Sigmoid colon (tissue), 7 donors: ENCODE measurements around the gene TGFBR1. TPM values are rescaled to one million over a fixed set of nuclear protein-coding genes. Genes with fewer than 3 reads are reported as not detected.

ENCODE experiments used
- DNase-seq: peaks from one replicate; pipeline ENCODE4 v3.0.0-alpha.2; 2019
- H3K27ac ChIP-seq, 4 donors: fragments of 200-600 bp; sonication (generic); one replicate each; pipeline ENCODE4 v1.5.1; 2016 to 2019; ENCODE audit warnings: mild to moderate bottlenecking in 1 of 4
- H3K27me3 ChIP-seq, 3 donors: fragments of 200-600 bp; sonication (generic); one replicate each; pipeline ENCODE4 v1.5.1; 2019; ENCODE audit warnings: mild to moderate bottlenecking in 1 of 3
- H3K36me3 ChIP-seq, 4 donors: fragments of 200-600 bp; sonication (generic); one replicate each; pipeline ENCODE4 v1.5.1; 2016 to 2019
- H3K4me1 ChIP-seq, 4 donors: fragments of 200-600 bp; sonication (generic); one replicate each; pipeline ENCODE4 v1.5.1; 2017 to 2019
- H3K4me3 ChIP-seq, 4 donors: fragments of 200-600 bp; sonication (generic); one replicate each; pipeline ENCODE4 v1.5.1; 2017 to 2019; ENCODE audit warnings: mild to moderate bottlenecking in 2 of 4, moderate library complexity in 1 of 4
- H3K9me3 ChIP-seq, 4 donors: fragments of 200-600 bp in 3 of 4; sonication (generic) in 3 of 4; one replicate each; pipeline versions ENCODE4 v1.5.1 to v1.6.1; 2013 to 2019
- EP300 ChIP-seq, 4 donors: sonication (generic); formaldehyde crosslinking; IDR thresholded peaks; one replicate each; pipeline ENCODE4 v1.6.1; 2017; ENCODE audit warnings: antibody characterized with exemption in 4 of 4
- POLR2A ChIP-seq, 2 donors: fragments of 450-650 bp; IDR thresholded peaks; one replicate each; pipeline ENCODE4 v1.6.1; 2016; ENCODE audit warnings: antibody characterized with exemption in 2 of 2, mild to moderate bottlenecking in 2 of 2, moderate library complexity in 2 of 2
- POLR2AphosphoS5 ChIP-seq, 4 donors: sonication (generic); formaldehyde crosslinking; IDR thresholded peaks; one replicate each; pipeline ENCODE4 v1.6.1; 2017; ENCODE audit warnings: antibody characterized with exemption in 4 of 4
- WGBS, 2 donors: extraction: QIAGEN DNeasy Blood & Tissue Kit; methylation state at CpG; one replicate each; pipeline ENCODE4 v1.1.7; 2013; 5-methylcytosine and 5-hydroxymethylcytosine counted together
- intact Hi-C: fragments of 100-400 bp; cut with DNase I; formaldehyde crosslinking; loops from one replicate; pipeline ENCODE4 v1.15.1; 2023
- polyA plus RNA-seq, 3 donors: library from polyadenylated mRNA; stranded (reverse); fragments of 200-250 nt; gene quantifications; one replicate each; pipeline ENCODE4 v1.2.3, GENCODE V29; 2013
- total RNA-seq, 4 donors: library from RNA; depleted of rRNA; stranded (reverse); fragments of >200 nt; gene quantifications; one replicate each; pipeline ENCODE4 v1.1.0, GENCODE V29; 2016
- TF ChIP-seq, protein P1 (sequence below), 4 experiments: fragments of 450-650 bp in 3 of 4; fragments of 200-600 bp in 1 of 4; IDR thresholded peaks; one replicate each; pipeline ENCODE4 v1.5.1; 2016 to 2019; ENCODE audit warnings: antibody characterized with exemption in 4 of 4, mild to moderate bottlenecking in 3 of 4, moderate library complexity in 2 of 4
- donor health status: healthy with polysubstance abuse.
- donor health status: Bipolar disorder and iron deficiency.
- donor health status: healthy.

Gene TGFBR1
- total and polyA plus RNA-seq, 7 donors, result 3.9 to 84.3 (median 48.4) TPM

DNA sequence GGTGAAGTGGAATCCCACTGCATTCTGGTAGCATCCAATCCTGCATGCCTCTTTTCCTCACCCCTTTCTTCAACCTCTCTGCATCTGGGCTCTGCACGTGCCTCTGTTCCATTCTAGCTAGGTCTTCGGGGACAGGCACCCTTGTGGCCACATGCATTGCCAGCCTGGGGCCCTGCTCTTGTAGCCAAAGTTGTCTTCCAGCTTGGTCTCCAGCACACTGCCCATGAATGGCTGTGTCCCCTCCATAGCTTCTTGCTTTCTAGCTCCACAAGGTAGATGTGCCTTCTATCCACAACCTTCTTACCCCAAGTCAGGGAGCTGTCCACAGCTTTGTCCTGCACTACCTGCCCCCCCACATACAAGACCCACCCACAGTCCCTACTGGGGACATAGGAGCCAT, 84.3 kb downstream of the TGFBR1 start:
- Histone ChIP-seq H3K36me3 (no peaks in the 10 kb centered on the region), H3K9me3 (no peaks in the 10 kb centered on the region), H3K4me3 (no peak overlapping the region), H3K27me3 (no peaks in the 10 kb centered on the region), H3K27ac (no peak overlapping the region), H3K4me1 (peaks cover 0 to 8% (median 7%) of the 10 kb centered on the region in 4 donors)
- TF ChIP-seq, protein P1, sequence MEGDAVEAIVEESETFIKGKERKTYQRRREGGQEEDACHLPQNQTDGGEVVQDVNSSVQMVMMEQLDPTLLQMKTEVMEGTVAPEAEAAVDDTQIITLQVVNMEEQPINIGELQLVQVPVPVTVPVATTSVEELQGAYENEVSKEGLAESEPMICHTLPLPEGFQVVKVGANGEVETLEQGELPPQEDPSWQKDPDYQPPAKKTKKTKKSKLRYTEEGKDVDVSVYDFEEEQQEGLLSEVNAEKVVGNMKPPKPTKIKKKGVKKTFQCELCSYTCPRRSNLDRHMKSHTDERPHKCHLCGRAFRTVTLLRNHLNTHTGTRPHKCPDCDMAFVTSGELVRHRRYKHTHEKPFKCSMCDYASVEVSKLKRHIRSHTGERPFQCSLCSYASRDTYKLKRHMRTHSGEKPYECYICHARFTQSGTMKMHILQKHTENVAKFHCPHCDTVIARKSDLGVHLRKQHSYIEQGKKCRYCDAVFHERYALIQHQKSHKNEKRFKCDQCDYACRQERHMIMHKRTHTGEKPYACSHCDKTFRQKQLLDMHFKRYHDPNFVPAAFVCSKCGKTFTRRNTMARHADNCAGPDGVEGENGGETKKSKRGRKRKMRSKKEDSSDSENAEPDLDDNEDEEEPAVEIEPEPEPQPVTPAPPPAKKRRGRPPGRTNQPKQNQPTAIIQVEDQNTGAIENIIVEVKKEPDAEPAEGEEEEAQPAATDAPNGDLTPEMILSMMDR (IDR thresholded peaks at IDR 0.05), result no peak
- TF ChIP-seq POLR2AphosphoS5 (IDR thresholded peaks at IDR 0.05) (no peak), POLR2A (IDR thresholded peaks at IDR 0.05) (no peak), EP300 (IDR thresholded peaks at IDR 0.05) (no peak)
- intact Hi-C loops, result loop anchor here (10.0 kb wide), 1 partner anchor 1026 kb away; no protein-coding TSS in a partner anchor
- no peak for DNase-seq
- WGBS, 2 donors, result 89 to 92% methylated on average over 2 of the region's 2 CpGs

GRCh38 chr9:99189887-99190596, 85.1 kb downstream of the TGFBR1 start:
- WGBS, 2 donors, result 76% methylated on average over 8 of the region's 8 CpGs
- no peak for TF ChIP-seq EP300 (IDR thresholded peaks at IDR 0.05)
- TF ChIP-seq, protein P1 (IDR thresholded peaks at IDR 0.05), result no peak
- Histone ChIP-seq H3K4me1 (peaks cover 0 to 2% (median under 1%) of the 10 kb centered on the region in 4 donors), H3K4me3 (no peak overlapping the region), H3K36me3 (no peaks in the 10 kb centered on the region), H3K9me3 (no peaks in the 10 kb centered on the region), H3K27me3 (no peaks in the 10 kb centered on the region), H3K27ac (no peak overlapping the region)
- DNase-seq, result no peak
- intact Hi-C loops, result loop anchor here (10.0 kb wide), 1 partner anchor 1025 kb away; no protein-coding TSS in a partner anchor

DNA sequence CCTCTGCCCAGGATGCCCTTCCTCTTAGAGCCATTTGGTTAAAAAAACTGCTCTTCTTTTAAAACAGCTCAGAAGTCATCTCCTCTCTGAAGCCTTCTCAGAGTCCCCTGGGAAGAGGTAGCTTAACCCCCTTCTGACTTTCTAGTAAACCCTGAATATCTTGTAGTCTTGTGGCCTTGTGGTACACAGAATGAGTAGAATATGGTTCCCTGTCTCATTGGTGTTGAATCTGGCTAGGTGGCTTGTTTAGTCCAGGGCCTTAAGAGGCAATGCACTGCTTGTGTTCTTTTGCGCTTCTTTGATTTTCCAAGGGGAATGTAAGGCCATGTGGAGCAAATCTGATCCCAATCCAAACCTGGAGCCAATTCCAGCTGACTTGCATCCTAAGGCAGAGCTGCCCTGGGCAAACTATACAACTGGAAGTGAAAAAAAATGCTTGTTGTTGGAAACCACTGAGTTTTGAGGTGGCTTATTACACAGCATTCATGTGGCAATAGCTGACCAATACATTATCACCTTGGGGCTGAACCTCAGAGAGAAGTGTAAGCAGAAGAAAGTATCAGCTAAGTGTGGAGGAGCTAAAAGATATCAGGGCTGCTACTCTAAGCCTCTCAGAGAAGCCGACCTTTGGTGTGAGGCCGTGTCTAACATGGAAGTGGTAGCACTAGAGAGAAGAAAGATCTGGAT, 85.8 kb downstream of the TGFBR1 start:
- intact Hi-C loops, result no loop called here
- TF ChIP-seq, protein P1 (IDR thresholded peaks at IDR 0.05), result no peak
- TF ChIP-seq POLR2A (IDR thresholded peaks at IDR 0.05) (no peak), POLR2AphosphoS5 (IDR thresholded peaks at IDR 0.05) (no peak), EP300 (IDR thresholded peaks at IDR 0.05) (no peak)
- Histone ChIP-seq H3K27me3 (no peaks in the 10 kb centered on the region), H3K36me3 (no peaks in the 10 kb centered on the region), H3K9me3 (no peaks in the 10 kb centered on the region), H3K4me1 (no peaks in the 10 kb centered on the region), H3K4me3 (no peak overlapping the region), H3K27ac (no peak overlapping the region)
- 96 to 98% methylated on average over 3 of the region's 3 CpGs for WGBS, 2 donors
- no peak for DNase-seq

DNA sequence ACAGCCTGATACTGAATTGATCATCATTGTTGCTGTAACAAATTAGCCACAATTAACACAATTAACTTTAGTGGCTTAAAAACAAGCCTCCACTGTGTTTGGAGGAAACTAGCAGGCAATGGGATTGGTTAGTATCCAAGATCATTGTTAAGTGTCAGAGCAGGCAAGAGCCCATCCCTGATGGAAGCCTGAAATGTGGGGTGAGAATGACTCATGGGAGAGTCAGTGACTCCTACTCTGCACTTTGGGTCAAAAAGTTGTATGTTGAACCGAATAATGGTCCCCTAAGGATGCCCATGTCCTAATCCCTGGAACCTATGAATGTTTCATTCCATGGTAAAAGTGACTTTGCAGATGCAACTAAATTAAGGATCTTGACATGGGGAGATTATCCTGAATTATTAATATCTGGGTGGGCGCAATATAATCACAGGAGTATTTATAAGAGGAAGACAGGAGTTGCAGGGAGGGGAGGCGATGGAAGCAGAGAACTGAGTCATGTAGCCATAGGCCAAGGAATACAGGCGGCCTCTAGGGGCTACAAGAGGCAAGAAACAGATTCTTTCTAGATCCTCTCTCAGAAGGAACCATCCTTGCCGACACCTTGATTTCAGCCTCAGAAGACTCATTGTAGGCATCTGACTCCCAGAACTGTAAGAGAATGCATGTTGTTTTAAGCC, 88.0 kb downstream of the TGFBR1 start:
- intact Hi-C loops, result no loop called here
- Histone ChIP-seq H3K36me3 (no peaks in the 10 kb centered on the region), H3K27ac (no peak overlapping the region), H3K9me3 (no peaks in the 10 kb centered on the region), H3K4me1 (no peaks in the 10 kb centered on the region), H3K27me3 (no peaks in the 10 kb centered on the region), H3K4me3 (no peak overlapping the region)
- WGBS, 2 donors, result 79 to 86% methylated on average over 5 of the region's 5 CpGs
- no peak for TF ChIP-seq POLR2AphosphoS5 (IDR thresholded peaks at IDR 0.05)
- TF ChIP-seq POLR2A (IDR thresholded peaks at IDR 0.05), result no peak
- TF ChIP-seq, protein P1 (IDR thresholded peaks at IDR 0.05), result no peak
- TF ChIP-seq EP300 (IDR thresholded peaks at IDR 0.05), result no peak
- DNase-seq, result no peak
